ENCODE measurements around the gene UBQLN1.

Gene UBQLN1

GRCh38 chr9:83625178-83625577 is 82.6 kb downstream of the UBQLN1 start:
- no peak for TF ChIP-seq CSRNP3 (CRISPR knock-in tag; IDR thresholded peaks at IDR 0.05)
- TF ChIP-seq POU6F1 (CRISPR knock-in tag; IDR thresholded peaks at IDR 0.05; ENCODE audit: borderline replicate concordance, low read depth) = no peak
- no peak for TF ChIP-seq ZC3H10 (CRISPR knock-in tag; IDR thresholded peaks at IDR 0.05)
- no peak for TF ChIP-seq OSR1 (CRISPR knock-in tag; IDR thresholded peaks at IDR 0.05)
- no peak for TF ChIP-seq PATZ1 (CRISPR knock-in tag; IDR thresholded peaks at IDR 0.05; ENCODE audit: borderline replicate concordance)
- no peak for TF ChIP-seq TSHZ2 (CRISPR knock-in tag; IDR thresholded peaks at IDR 0.05)
- no peak for TF ChIP-seq SNAI2 (CRISPR knock-in tag; IDR thresholded peaks at IDR 0.05)
- no peak for TF ChIP-seq CREB5 (CRISPR knock-in tag; IDR thresholded peaks at IDR 0.05; ENCODE audit: low read depth)
- TF ChIP-seq PPARA (CRISPR knock-in tag; IDR thresholded peaks at IDR 0.05; ENCODE audit: borderline replicate concordance) = no peak
- TF ChIP-seq TCF4 (CRISPR knock-in tag; IDR thresholded peaks at IDR 0.05; ENCODE audit: borderline replicate concordance) = no peak
- TF ChIP-seq ZFP3 (CRISPR knock-in tag; IDR thresholded peaks at IDR 0.05) = no peak
- TF ChIP-seq RARB (CRISPR knock-in tag; IDR thresholded peaks at IDR 0.05) = no peak
- TF ChIP-seq ISL1 (CRISPR knock-in tag; IDR thresholded peaks at IDR 0.05) = no peak
- TF ChIP-seq ZNF70 (CRISPR knock-in tag; IDR thresholded peaks at IDR 0.05) = no peak
- TF ChIP-seq CSDC2 (CRISPR knock-in tag; IDR thresholded peaks at IDR 0.05) = no peak
- TF ChIP-seq ZFP30 (CRISPR knock-in tag; IDR thresholded peaks at IDR 0.05) = no peak
- no peak for TF ChIP-seq ZNF565 (CRISPR knock-in tag; conservative IDR thresholded peaks at IDR 0.05; ENCODE audit: low read depth)
- TF ChIP-seq ESRRG (CRISPR knock-in tag; IDR thresholded peaks at IDR 0.05) = no peak
- no peak for ATAC-seq

GRCh38 chr9:83623679-83624076 is 84.1 kb downstream of the UBQLN1 start:
- TF ChIP-seq TSHZ2 (CRISPR knock-in tag; IDR thresholded peaks at IDR 0.05) (no peak), SNAI2 (CRISPR knock-in tag; IDR thresholded peaks at IDR 0.05) (no peak), ZNF565 (CRISPR knock-in tag; conservative IDR thresholded peaks at IDR 0.05; ENCODE audit: low read depth) (no peak), TOX (CRISPR knock-in tag; IDR thresholded peaks at IDR 0.05; ENCODE audit: borderline replicate concordance) (no peak), PATZ1 (CRISPR knock-in tag; IDR thresholded peaks at IDR 0.05; ENCODE audit: borderline replicate concordance) (no peak), ZNF70 (CRISPR knock-in tag; IDR thresholded peaks at IDR 0.05) (no peak), RARB (CRISPR knock-in tag; IDR thresholded peaks at IDR 0.05) (no peak), CSRNP3 (CRISPR knock-in tag; IDR thresholded peaks at IDR 0.05) (no peak), OSR1 (CRISPR knock-in tag; IDR thresholded peaks at IDR 0.05) (no peak), ZFP30 (CRISPR knock-in tag; IDR thresholded peaks at IDR 0.05) (no peak)
- peak; percentile 29 for ATAC-seq
